ENCODE measurements around the gene CCDC92.
A peak's percentile ranks its signal among the peaks of the same experiment; 100 is the strongest.

CCDC92 gene

GRCh38 chr12:123976227-123976826, 3.7 kb upstream of the CCDC92 start:
- no peak for DNase-seq (ENCODE audit: low spot score)

GRCh38 chr12:123973552-123974341, 1.1 kb upstream of the CCDC92 start:
- DNase-seq (ENCODE audit: low spot score), result peak; percentile 13

GRCh38 chr12:123971770-123972456, 718 bp downstream of the CCDC92 start:
- DNase-seq (ENCODE audit: low spot score), result peak; percentile 55

DNA sequence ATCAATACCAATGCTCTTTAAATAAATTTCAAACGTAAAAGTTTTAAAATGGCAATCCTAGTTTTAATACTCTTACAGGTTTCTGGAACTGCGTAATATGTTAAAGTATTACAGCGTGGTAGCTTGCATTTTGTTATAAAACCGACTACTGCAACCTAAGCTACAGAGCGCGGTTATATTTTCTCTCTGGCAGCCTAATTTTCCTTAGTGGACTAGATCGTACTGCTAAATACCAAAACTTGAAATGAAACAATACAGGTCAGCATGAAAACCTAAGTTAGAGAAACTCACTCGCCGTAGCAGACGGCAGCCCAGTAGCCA, 1.2 kb downstream of the CCDC92 start:
- DNase-seq (ENCODE audit: low spot score), result no peak

DNA sequence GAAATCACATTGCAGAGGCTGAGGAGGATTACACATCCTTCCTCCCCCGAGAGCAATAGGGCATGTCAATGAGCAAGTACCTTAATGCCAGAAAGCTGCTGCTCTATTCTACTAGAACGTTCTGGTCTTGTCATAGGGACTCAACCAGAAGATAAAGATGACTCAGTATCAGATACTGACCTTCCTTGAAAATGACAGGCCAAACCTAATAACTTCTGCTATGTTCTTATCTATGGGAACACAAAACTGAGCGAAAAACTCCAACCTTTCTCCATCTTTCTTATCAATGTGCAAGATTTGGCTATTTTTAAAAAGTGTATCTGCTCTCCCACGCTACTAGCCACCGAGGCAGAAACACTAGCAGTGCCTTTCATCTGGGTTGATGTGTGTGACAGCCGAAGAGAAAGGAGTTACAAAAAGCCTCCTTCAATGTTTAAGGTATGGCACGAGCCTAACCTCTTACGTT, 5.5 kb downstream of the CCDC92 start:
- no peak for DNase-seq (ENCODE audit: low spot score)

GRCh38 chr12:123966596-123966995, 6.0 kb downstream of the CCDC92 start:
- DNase-seq (ENCODE audit: low spot score), result no peak

DNA sequence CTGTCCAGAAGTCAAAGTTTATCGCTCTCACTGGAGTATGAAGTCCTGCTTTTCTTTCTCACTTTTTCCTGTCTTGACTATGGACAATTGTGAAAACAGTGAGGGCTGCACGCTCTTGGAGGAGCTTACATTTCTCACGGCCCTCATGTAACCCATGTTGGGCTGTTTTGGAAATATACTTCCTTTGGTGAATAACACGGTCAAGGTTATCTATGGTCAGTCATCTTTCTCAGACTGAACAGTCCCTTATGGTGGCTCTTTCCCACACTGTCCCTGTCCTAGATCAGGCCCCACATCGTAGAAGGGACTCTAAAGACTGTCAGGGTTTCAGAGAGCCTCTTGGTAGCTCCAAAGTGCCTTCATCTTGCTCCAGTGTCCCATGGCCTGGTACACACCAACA, 7.2 kb downstream of the CCDC92 start:
- DNase-seq (ENCODE audit: low spot score), result no peak

GRCh38 chr12:123963821-123964220, 8.8 kb downstream of the CCDC92 start:
- no peak for DNase-seq (ENCODE audit: low spot score)

DNA sequence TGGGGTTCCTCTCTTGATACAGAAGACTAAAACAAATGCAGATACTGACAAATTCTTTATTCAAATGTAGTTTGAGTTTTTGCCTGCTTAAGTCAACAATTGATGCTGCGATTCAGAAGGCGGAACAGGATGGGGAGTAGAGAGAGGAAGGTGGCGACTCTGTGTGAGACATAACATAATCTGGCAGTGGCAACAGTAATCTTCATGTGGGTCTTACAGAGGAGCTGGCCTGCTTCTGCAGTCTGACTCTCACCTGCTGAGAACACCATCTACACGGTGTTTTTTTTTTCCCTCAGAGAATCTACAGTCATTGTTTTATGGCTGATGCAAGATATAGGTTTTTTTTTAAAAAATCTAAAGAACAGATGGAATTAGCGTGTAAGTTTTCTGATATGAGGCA, 10.1 kb downstream of the CCDC92 start:
- no peak for DNase-seq (ENCODE audit: low spot score)

DNA sequence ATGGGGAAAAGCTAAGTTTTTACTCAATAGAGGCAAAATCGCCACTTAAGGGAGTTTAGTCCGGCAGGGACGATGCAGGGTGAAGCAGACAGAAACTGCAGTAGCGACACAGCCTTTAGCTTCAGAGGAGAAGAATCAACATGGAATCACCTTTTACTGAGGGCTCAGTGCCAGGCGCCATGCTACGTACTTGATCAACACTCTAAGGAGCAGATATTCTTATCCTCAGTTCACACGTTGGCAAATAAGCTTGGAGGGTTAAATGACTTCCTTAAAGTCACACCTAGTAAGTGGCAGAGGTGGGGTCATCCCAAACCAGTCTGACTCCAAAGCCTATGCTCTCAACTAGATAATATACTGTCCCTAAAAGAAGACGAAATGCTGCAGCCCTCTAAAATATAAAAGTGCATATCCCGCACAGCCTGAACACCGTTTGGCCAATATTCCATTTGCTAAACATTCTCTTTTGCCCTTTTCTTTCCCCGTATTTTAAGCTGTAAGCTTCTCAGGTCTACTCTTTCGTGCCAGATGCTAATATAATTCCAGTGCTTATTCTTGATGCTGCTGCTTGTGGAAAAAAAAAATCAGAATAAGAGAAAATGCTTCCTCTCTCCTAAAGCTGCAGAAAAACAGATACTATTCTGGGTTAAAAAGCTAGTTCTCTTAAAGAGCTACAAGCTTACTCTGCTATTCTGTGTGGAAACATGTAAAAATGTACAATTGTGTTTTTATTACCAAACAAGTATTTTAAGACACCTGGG, 10.9 kb downstream of the CCDC92 start:
- no peak for DNase-seq (ENCODE audit: low spot score)

DNA sequence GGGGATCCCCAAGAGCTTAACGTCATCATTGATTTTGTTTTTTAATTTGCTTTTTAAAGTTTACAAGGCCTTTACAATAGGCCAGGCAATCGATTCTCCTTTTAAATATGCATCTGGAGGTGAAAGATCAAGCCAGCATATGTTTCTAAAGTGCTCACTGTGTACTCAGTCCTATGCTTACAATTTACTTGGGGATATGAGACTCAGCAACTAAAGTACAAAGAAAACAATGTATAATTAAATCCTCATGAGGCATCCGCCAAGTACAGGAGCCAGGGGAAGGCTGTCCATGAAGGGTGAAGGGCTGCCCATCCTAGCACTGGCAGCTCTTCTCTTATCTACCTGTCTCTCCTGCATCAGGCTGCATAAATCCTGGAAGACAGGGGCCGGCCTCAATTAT, 11.8 kb downstream of the CCDC92 start:
- no peak for DNase-seq (ENCODE audit: low spot score)

GRCh38 chr12:123960029-123960735, 12.4 kb downstream of the CCDC92 start:
- DNase-seq (ENCODE audit: low spot score), result no peak

GRCh38 chr12:123958876-123959275, 13.8 kb downstream of the CCDC92 start:
- DNase-seq (ENCODE audit: low spot score), result no peak

DNA sequence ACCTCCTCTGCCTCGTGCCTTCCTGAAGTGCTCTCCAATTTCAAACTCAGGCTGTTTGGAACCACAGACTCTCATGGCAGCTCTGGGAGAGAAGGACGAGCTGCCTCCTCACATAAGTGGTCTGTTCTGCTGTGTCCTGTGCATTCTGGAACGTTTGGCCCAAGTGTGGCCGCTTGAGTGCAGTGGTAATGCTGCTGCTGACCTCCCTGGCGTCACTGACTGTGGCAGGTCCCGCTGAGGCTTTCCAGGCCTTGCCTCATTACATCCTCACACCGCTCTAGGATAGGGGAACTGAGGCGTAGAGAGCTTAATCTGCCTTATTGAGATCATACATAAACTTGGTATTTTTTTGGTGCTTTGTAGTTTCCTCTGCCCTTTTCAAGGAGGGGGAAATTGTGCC, 14.2 kb downstream of the CCDC92 start:
- no peak for DNase-seq (ENCODE audit: low spot score)

DNA sequence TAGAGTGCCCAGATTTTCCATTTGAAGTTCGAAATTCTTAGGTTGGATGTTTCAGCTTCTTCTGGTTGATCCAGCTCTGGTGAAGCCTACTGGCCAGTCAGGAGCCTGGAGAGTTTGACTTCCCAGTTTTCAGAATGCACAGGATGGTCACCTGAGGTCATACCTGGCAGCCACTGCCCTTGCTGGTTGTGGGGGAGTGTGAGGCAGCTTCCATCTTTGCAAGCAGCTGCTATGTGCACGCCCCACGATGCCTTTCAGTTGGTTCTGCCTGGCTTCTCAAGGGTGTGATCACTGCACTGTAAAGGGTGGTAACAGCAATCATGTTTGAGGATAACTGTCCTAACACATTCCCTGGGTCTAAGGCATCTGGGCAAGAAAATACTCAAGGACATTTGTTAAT, 15.4 kb downstream of the CCDC92 start:
- no peak for DNase-seq (ENCODE audit: low spot score)

- no peak for DNase-seq (ENCODE audit: low spot score)
Observed at GRCh38 chr12:123956249-123956648, 16.4 kb downstream of the CCDC92 start.

DNA sequence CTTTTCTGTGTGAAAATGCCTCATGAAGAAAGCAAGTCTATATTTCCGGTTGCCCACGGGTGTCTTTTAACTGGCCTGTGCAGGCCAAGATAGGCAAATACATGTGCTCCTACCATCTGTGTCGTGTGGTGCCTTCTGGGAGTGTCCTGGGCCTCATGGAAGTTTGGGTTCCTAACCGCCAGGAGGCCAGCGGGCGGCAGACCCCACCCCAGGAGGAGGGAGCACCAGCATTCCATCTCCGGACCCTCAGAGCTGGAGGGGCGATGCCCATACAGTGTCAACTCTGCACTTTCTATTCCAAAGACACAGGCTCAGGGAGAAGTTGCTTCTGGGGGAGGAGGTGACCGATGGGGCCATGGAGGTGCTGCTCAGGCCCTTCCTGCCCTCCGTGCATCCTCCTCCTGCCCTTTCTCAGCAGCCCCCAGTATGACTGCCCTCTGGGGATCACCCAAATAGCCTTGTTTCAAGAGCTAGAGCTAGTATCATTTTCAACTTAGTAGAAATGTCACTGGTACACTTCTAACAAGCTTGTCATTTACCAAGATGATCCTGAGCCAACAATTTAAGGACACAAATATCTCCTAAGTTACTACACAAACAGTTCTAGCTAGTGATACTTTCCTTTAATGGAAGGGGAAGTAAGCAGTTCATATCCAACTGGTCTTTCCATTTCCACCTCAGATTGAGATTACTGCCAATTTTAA, 17.8 kb downstream of the CCDC92 start:
- DNase-seq (ENCODE audit: low spot score), result no peak

- DNase-seq (ENCODE audit: low spot score), result no peak
Observed at GRCh38 chr12:123952037-123952436, 20.6 kb downstream of the CCDC92 start.

GRCh38 chr12:123951467-123951866, 21.2 kb downstream of the CCDC92 start:
- DNase-seq (ENCODE audit: low spot score), result no peak

GRCh38 chr12:123950476-123951349, 21.9 kb downstream of the CCDC92 start:
- DNase-seq (ENCODE audit: low spot score), result no peak
